Stromal cell of bone marrow (primary cell): ENCODE data around the gene GLYR1.

Experiments used
- DNase-seq: peaks from one replicate; pipeline ENCODE4 v3.0.0-alpha.2; 2012; ENCODE audit warnings: low read depth

Gene GLYR1

DNA sequence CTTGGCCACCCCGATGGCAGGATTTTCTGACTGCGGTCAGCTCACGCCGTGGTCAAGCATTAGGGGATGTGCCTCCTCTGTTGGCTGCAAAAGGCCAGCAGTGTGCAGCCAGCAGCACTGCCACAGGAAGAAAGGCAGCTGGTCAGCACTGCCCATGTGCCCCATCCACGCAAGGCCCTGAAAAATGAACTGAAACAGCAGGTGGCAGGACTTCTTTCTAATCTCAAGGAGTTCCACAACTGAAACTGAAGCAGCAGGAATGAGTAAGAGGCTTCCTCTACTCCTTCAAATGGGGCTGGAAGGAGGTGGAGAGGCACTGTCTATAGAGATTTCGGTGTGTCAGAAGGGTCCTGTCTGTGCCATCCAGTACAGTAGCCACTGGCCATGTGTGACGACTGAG, 83.3 kb downstream of the GLYR1 start:
- no peak for DNase-seq

DNA sequence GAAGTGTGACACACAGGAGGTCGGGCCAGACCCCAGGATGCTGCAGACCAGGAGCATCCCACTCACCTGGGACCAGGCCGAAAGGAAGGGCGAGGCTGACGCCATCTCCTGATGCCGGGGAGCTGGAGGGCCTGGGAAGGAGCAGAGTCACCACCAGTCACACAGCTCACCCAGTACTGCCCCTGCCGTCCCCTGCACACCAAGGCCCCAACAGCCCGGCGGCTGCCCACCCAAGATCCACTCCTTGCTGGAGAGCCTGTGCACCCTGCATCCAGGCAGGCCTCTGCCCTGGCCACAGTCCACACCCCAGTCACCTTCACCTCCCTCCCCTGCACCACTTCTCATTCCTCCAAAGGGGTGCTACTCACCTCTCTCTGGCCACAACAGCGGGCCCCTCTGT, 84.9 kb downstream of the GLYR1 start:
- DNase-seq: no peak

DNA sequence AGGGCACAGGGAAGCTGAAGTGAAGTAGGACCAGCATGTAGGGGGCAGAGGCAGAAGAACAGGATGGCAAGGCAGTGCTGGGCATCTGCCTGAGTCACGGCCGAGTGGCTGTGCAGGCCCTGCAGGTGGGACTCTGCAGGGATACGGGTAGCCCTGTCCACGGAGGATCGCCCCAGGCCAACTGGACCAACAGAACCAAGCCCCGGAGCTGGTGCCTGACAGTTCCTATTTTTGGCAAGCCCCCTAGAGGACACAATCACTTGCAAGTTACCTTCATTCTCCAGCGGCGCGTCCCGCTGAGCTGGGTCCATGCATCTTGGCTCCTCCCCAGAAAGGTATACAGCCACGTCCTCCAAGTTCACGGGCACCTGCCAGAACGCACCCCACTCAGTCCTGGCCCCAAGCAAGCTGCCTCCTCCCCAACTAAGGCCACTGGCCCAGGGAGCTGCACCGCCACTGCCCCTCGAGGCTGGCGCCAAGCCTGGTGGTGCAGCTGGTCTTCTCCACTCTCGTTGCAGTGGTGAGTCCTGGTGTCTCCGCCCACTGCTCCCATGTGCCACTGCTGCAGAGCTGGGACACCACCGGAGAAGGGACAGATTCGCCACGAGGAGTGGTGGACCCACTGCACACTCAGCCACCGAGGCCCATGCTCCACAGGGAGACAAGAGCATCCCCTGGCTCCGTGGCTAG, 86.7 kb downstream of the GLYR1 start:
- DNase-seq: no peak

GRCh38 chr16:4755687-4756086, 91.4 kb downstream of the GLYR1 start:
- no peak for DNase-seq

- DNase-seq: no peak
Measured at GRCh38 chr16:4754865-4755264, 92.2 kb downstream of the GLYR1 start.

- DNase-seq: no peak
Measured at GRCh38 chr16:4753227-4753626, 93.9 kb downstream of the GLYR1 start.
